Measurements from ENCODE around the gene MIEF1. TPM values are rescaled to one million over a fixed set of nuclear protein-coding genes. Genes with fewer than 3 reads are reported as not detected.
A peak's percentile ranks its signal among the peaks of the same experiment; 100 is the strongest.

Gene MIEF1
- total and polyA plus RNA-seq, 3 donors from 2014 or later = 60.6 to 120 (median 78.2) TPM

- TF ChIP-seq CTCF (IDR thresholded peaks at IDR 0.05) = no peak
- TF ChIP-seq POLR2A (IDR thresholded peaks at IDR 0.05) = no peak
- Histone ChIP-seq H3K36me3 (ENCODE audit: low read depth, missing control alignments) (no peaks in the 10 kb centered on the region), H3K4me3 (no peak overlapping the region), H3K4me1 (peaks cover 8% of the 10 kb centered on the region), H3K9me3 (no peaks in the 10 kb centered on the region), H3K27ac (no peak overlapping the region), H3K27me3 (no peaks in the 10 kb centered on the region)
- 89 to 92% methylated on average over 5 to 6 of the region's 6 CpGs for WGBS, 2 donors
- intact Hi-C loops (cut with DNase I; ENCODE audit: low total_unique reads) = no loop called here
- no peak for DNase-seq
Observed at GRCh38 chr22:39491696-39492095, 10.4 kb upstream of the MIEF1 start.

DNA sequence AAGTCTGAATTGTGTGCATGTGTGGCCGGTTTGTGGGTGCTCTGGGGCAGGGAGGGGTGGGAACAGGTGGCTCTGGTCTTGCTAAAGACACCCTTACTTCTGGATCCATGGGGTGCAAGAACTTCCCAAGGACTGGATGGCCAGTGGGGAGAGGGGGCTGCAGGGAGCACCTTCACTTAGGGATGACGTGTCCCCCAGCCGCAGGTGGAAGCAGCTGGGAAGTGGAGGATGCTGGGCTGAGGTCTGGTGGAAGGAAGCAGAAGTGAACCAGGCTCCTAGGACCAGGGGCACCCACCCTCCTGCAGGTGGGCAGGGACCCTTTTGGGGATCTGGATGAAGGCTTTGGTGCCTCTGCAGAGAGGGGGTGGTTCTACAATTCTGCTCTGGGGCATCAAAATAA is 9.9 kb upstream of the MIEF1 start:
- TF ChIP-seq POLR2A (IDR thresholded peaks at IDR 0.05) = no peak
- no peaks in the 10 kb centered on the region for H3K27me3 ChIP-seq
- H3K4me1 ChIP-seq = peaks cover 5% of the 10 kb centered on the region
- no peak overlapping the region for H3K27ac ChIP-seq
- H3K36me3 ChIP-seq (ENCODE audit: low read depth, missing control alignments) = no peaks in the 10 kb centered on the region
- no peak for DNase-seq
- H3K9me3 ChIP-seq = no peaks in the 10 kb centered on the region
- intact Hi-C loops (cut with DNase I; ENCODE audit: low total_unique reads) = no loop called here
- WGBS, 2 donors = 82 to 84% methylated on average over 3 of the region's 3 CpGs
- H3K4me3 ChIP-seq = no peak overlapping the region

DNA sequence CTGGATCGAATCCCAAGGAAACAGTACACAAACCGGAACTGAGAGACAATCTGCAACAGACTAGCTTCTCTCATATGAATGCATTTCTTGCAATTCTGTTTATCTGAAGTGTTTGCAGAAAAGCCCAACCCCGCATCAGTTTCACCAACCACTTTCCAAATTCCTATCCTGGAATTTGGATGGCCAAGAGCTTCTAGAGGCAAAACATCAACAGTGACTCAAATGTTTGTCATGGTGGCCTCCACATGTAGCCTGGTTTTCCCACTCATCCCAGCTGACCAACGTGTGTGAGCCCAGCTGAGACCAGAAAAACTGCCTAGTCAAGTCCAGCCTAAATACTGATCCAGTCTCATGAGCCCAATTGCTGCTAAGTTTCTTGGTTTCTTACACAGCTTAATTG is 8.3 kb upstream of the MIEF1 start:
- WGBS, 2 donors = 59 to 66% methylated on average over 4 of the region's 4 CpGs
- no peak for DNase-seq
- Histone ChIP-seq H3K4me3 (no peak overlapping the region), H3K4me1 (peaks cover 5% of the 10 kb centered on the region), H3K36me3 (ENCODE audit: low read depth, missing control alignments) (no peaks in the 10 kb centered on the region), H3K27me3 (no peaks in the 10 kb centered on the region), H3K27ac (no peak overlapping the region), H3K9me3 (no peaks in the 10 kb centered on the region)
- TF ChIP-seq CTCF (IDR thresholded peaks at IDR 0.05) = no peak
- no peak for TF ChIP-seq POLR2A (IDR thresholded peaks at IDR 0.05)
- intact Hi-C loops (cut with DNase I; ENCODE audit: low total_unique reads) = no loop called here

- Histone ChIP-seq H3K4me1 (peaks cover 4% of the 10 kb centered on the region), H3K27me3 (no peaks in the 10 kb centered on the region), H3K9me3 (no peaks in the 10 kb centered on the region), H3K4me3 (no peak overlapping the region), H3K36me3 (ENCODE audit: low read depth, missing control alignments) (no peaks in the 10 kb centered on the region), H3K27ac (no peak overlapping the region)
- WGBS, 2 donors = 82 to 88% methylated on average over 10 of the region's 10 CpGs
- TF ChIP-seq CTCF (IDR thresholded peaks at IDR 0.05) (no peak), POLR2A (IDR thresholded peaks at IDR 0.05) (no peak)
- intact Hi-C loops (cut with DNase I; ENCODE audit: low total_unique reads) = no loop called here
- no peak for DNase-seq
Observed at GRCh38 chr22:39494471-39495120, 7.5 kb upstream of the MIEF1 start.

- no peaks in the 10 kb centered on the region for H3K36me3 ChIP-seq (ENCODE audit: low read depth, missing control alignments)
- DNase-seq = peak; percentile 86
- TF ChIP-seq CTCF (IDR thresholded peaks at IDR 0.05) (peak; percentile 56 to 74 (median 72)), POLR2A (IDR thresholded peaks at IDR 0.05) (no peak)
- intact Hi-C loops (cut with DNase I; ENCODE audit: low total_unique reads) = no loop called here
- peaks cover 10% of the 10 kb centered on the region for H3K4me1 ChIP-seq
- 46 to 53% methylated on average over 7 to 13 of the region's 13 CpGs for WGBS, 2 donors
- H3K27ac ChIP-seq = no peak overlapping the region
- no peak overlapping the region for H3K4me3 ChIP-seq
- H3K27me3 ChIP-seq = no peaks in the 10 kb centered on the region
- H3K9me3 ChIP-seq = no peaks in the 10 kb centered on the region
Observed at GRCh38 chr22:39496131-39496838, 5.8 kb upstream of the MIEF1 start.
